ENCODE results near the gene TLE4.
"Not testable (repeated sequence)": the region's sequence is repeated elsewhere in the genome, so short reads cannot be mapped to it uniquely, and the experiment has no call there.

The TLE4 gene

GRCh38 chr9:79751895-79752466 lies 180.2 kb downstream of the TLE4 start:
- DNase-seq, result not testable (repeated sequence)

- DNase-seq, result no peak
These were observed 184.6 kb downstream of the TLE4 start for GRCh38 chr9:79756414-79756813.

DNA sequence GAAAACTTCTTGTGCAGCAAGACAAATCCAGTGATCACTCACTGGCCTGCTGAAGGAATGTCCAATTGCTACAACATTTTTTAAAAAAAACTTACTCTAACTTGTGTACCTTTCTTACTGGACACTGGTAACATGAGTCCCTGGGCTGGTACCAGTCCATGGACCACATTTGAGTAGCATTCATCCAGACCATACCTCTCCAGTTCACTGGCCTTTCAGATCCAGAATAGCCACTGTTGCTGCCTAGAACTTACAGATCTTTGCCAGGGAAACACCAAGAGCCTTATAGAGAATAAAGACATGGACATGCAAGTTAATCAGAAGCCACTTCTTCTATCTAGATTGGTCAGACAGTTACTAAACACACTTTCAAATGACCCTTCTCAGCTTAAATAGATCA lies 185.3 kb downstream of the TLE4 start:
- DNase-seq, result no peak

- DNase-seq, result no peak
These were observed 186.3 kb downstream of the TLE4 start for GRCh38 chr9:79757881-79758669.

- DNase-seq, result no peak
These were observed 187.7 kb downstream of the TLE4 start for GRCh38 chr9:79759460-79759859.

GRCh38 chr9:79762070-79762469 lies 190.3 kb downstream of the TLE4 start:
- no peak for DNase-seq

DNA sequence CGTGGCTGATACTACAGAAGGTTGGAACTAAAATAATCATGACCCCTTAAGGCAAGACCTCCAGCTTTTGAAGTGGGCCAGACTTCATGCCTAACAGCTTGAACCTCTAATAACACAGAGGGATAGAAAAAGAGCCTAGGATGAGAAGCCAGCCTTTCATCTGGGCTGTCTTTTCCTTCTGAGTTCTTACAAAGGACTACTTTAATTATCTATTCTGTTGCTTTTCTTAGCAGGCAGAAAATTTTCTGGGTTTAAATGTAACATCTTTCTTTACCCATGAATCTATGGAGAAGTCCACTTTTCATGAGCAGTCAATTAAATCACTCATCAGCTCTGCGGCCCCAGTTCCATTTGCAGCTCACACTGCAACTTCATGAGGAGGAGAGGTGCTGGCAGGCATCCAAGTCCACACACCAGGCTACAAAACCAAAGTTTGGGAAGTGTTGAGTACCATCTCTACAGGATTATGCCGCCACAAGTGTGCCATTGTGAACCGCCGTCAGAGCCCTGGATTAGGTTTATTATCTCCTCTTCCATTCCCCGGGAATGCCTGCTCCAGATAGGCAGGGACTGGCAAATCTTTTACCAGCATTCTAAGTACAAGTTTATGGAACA lies 192.0 kb downstream of the TLE4 start:
- no peak for DNase-seq

DNA sequence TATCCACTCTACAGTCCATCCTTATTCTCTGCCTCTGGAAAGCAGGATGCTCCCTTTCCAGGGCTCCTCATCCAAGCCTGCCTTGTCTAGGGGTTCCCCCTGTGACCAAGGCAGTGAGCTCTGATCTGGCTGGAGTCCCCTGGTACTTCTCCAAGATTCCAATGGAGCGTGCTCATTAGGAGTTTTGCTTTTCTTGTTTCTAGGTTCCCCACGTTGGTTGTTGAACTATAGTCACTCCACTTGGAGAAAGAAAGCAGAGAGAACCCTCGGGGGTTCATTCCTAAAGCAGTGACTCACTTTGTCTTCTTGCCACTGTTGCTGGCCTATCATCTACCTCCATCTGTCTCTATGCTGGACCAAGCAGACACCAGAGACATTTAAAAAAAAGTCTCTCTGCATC lies 192.6 kb downstream of the TLE4 start:
- DNase-seq, result no peak

DNA sequence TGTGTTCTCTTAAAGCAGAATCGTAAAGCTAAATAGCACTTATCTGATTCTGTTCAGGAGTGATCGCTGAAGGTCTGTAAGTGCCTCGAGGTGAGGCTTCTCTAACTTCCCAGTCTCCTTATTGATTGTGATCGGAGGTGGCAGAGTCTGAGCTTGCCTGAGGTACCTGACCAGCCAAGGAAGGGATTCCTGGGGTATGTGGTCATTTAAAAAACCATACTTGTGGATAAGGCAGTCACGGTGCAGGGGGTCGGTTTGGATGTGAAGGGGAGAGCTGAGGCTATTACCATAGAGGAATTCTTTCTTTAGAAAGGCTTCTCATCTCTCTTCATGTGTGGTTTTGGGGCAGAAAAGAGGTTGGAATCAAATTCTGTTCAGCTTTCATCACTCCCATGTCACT lies 193.7 kb downstream of the TLE4 start:
- DNase-seq, result no peak

DNA sequence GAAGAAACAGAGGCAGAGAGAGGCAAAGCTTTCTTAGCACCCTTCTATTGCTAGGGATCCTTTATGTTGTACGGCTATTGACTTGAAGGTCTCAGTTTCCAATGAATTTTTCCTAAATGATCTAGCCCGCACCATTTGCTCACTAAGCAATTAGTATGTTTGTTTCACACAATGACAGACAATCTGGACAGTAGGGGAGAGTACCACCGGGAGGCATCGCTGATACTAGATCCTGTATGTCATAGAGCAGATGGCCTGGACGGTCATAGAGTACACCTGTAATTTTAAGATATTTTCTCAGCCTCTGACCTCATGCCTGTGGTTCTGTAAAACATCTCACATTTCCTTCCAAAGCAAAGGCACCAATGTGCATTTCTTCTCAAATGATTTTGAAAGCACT lies 194.3 kb downstream of the TLE4 start:
- no peak for DNase-seq

- no peak for DNase-seq
These were observed 196.4 kb downstream of the TLE4 start for GRCh38 chr9:79768194-79768593.

DNA sequence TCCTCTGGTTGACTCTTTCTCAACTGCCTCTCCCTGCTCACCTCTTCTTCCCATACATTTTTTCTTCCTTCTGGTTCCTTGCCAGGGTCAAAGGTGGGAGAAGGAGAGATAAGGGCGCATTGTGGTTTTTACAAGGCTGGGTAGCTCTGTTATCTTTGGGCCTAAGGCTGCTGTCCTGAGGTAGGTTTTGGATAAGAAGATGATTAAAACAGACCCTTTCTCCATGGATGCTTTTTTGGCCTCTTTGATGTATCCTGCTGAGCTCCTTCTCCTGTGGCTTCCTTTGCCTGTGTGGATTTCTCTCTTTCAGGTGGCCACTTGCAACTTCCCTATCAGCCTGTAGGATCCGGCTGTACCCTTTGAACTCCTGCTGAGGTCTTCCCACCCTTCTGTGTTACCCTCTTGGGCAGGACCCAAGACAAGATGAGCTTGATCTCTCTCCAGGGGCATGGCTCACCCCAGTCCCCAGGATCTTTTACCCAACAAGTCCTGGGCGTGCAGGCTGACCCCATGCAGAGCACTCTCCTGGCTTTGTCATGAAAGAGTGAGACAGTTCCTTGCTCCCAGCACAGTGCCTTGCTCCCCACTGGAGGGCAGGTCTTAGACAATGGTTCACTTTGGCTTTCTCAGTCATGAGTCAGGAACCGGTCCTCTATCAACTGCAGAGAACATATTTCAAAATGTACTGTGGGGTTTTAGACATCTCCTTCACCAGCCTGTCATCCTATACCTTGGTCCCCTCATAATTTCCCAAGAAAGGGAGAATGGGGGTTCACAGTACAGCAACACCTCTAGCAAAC lies 197.9 kb downstream of the TLE4 start:
- DNase-seq, result no peak

DNA sequence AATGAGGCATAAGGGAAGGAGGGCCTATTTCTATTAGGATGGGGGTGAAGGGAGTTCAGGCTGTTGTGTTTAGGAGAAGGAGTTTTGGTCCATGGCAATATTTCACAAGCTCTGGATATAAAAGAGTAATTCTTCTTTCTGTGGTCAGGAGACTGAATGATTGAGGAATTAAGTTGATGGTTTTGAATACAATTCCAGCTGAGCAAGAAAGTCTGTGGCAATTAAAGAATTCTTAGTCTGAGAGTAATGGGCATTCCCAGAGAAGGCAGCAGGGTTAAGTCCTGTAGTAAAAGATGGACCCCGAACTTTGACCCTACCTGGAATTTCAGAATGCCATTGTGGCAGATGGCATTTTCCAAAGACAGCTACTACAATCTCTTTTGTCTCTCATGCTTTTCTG lies 202.6 kb downstream of the TLE4 start:
- no peak for DNase-seq

All from activated CD4-positive, alpha-beta T cell treated with anti-CD3 and anti-CD28 coated beads, Interleukin-2, amount 50 U/mL, for 4 hours (primary cell).